H1 (cell line): ENCODE measurements around the gene DGAT2. TPM values are rescaled to one million over a fixed set of nuclear protein-coding genes. Genes with fewer than 3 reads are reported as not detected.

Experiments used
- CTCF ChIA-PET: fragments of 300-600 bp; sonication (Branson Sonifier 250); formaldehyde crosslinking; loops from one replicate; lab custom pipeline; 2021; ENCODE audit not compliant: partially characterized antibody; lab: Charles Lee
- POLR2A ChIA-PET: fragments of 300-600 bp; sonication (Branson Sonifier 250); formaldehyde crosslinking; loops from one replicate; lab custom pipeline; 2021; ENCODE audit warnings: inconsistent platforms; ENCODE audit not compliant: partially characterized antibody; lab: Charles Lee
- DNase-seq, 2 experiments: peaks; one replicate each; pipeline versions ENCODE4 v3.0.0 to v3.0.0-alpha.2; 2010 to 2022; ENCODE audit warnings: low spot score in 2 of 2, low read depth in 1 of 2, mixed read lengths in 1 of 2
- FAIRE-seq: peaks from 2 replicates; lab custom pipeline; 2011; peaks lifted over from hg19 to GRCh38; lab: Jason Lieb, UNC
- H2AFZ ChIP-seq: 2 replicates; pipeline ENCODE4 v1.8.1; 2012; ENCODE audit warnings: low read length, inconsistent platforms
- H2AK5ac ChIP-seq: 2 replicates; pipeline ENCODE4 v1.6.1; 2013; ENCODE audit warnings: low read depth, low read length
- H2BK120ac ChIP-seq: replicated peaks from 2 replicates; pipeline ENCODE3; 2013; ENCODE audit warnings: low read depth, low read length, inconsistent platforms
- H2BK12ac ChIP-seq: 2 replicates; pipeline ENCODE4 v1.6.1; 2013; ENCODE audit warnings: low read depth, low read length
- H2BK15ac ChIP-seq: 2 replicates; pipeline ENCODE4 v1.6.1; 2013; ENCODE audit warnings: low read length
- H2BK20ac ChIP-seq: 2 replicates; pipeline ENCODE4 v1.6.1; 2013; ENCODE audit warnings: low read length
- H2BK5ac ChIP-seq: 2 replicates; pipeline ENCODE4 v1.6.1; 2013; ENCODE audit warnings: low read depth, low read length
- H3K14ac ChIP-seq: 2 replicates; pipeline ENCODE4 v1.6.1; 2013; ENCODE audit warnings: inconsistent platforms; ENCODE audit not compliant: insufficient read length
- H3K18ac ChIP-seq: 2 replicates; pipeline ENCODE4 v1.6.1; 2013; ENCODE audit warnings: low read length; ENCODE audit errors: extremely low read depth
- H3K23ac ChIP-seq: 2 replicates; pipeline ENCODE4 v1.6.1; 2013; ENCODE audit warnings: inconsistent platforms; ENCODE audit not compliant: insufficient read length
- H3K23me2 ChIP-seq: 2 replicates; pipeline ENCODE4 v1.6.1; 2013; ENCODE audit warnings: low read depth, low read length
- H3K27ac ChIP-seq: 2 replicates; pipeline ENCODE4 v1.6.1; 2011; ENCODE audit warnings: low read depth, low read length, inconsistent platforms
- H3K27me3 ChIP-seq, 4 experiments: replicated peaks in 1 of 4; 1 replicate in 1 of 4; 2 replicates in 3 of 4; pipeline versions ENCODE4 v1.6.1 to v1.8.1; 2011 to 2013; ENCODE audit warnings: low read length in 3 of 4, mild to moderate bottlenecking in 3 of 4, inconsistent platforms in 2 of 4, mixed read lengths in 2 of 4, moderate library complexity in 1 of 4; ENCODE audit not compliant: control insufficient read depth in 3 of 4, insufficient read depth in 3 of 4; ENCODE audit errors: extremely low read depth in 1 of 4
- H3K36me3 ChIP-seq, 4 experiments: 2 replicates each; pipeline versions ENCODE4 v1.6.1 to v1.8.1; 2011 to 2013; ENCODE audit warnings: mild to moderate bottlenecking in 4 of 4, low read length in 3 of 4, moderate library complexity in 2 of 4, control low read depth in 1 of 4, inconsistent platforms in 1 of 4; ENCODE audit not compliant: insufficient read depth in 4 of 4, control insufficient read depth in 2 of 4
- H3K4ac ChIP-seq: replicated peaks from 2 replicates; pipeline ENCODE3; 2013; ENCODE audit warnings: low read length, low read depth, mixed read lengths, inconsistent platforms; ENCODE audit not compliant: insufficient read length
- H3K4me1 ChIP-seq, 4 experiments: replicated peaks in 1 of 4; 1 replicate in 1 of 4; 2 replicates in 3 of 4; pipeline versions ENCODE4 v1.6.1 to v1.8.1; 2011 to 2013; ENCODE audit warnings: low read length in 3 of 4, inconsistent platforms in 2 of 4, mixed read lengths in 1 of 4; ENCODE audit not compliant: insufficient read depth in 4 of 4, control insufficient read depth in 3 of 4
- H3K4me2 ChIP-seq, 2 experiments: 2 replicates each; pipeline versions ENCODE4 v1.6.1 to v1.8.1; 2011 to 2013; ENCODE audit warnings: low read depth in 2 of 2, low read length in 2 of 2, control low read depth in 1 of 2, inconsistent platforms in 1 of 2, mild to moderate bottlenecking in 1 of 2; ENCODE audit not compliant: insufficient read depth in 1 of 2
- H3K4me3 ChIP-seq, 4 experiments: fragments of 200-600, 300-600 bp in 1 of 4; sonication (generic), shearing (Covaris generic), sonication (Bioruptor Twin) in 1 of 4; 2 replicates each; pipeline versions ENCODE4 v1.5.1 to v1.8.1; 2011 to 2016; ENCODE audit warnings: low read length in 4 of 4, low read depth in 3 of 4, control low read depth in 2 of 4, inconsistent platforms in 2 of 4, mild to moderate bottlenecking in 2 of 4, mixed read lengths in 1 of 4, moderate library complexity in 1 of 4; ENCODE audit not compliant: insufficient read depth in 2 of 4; ENCODE audit errors: extremely low read depth in 1 of 4
- H3K56ac ChIP-seq: replicated peaks from 2 replicates; pipeline ENCODE3; 2013; ENCODE audit warnings: low read depth, mild to moderate bottlenecking, mixed read lengths, low read length, inconsistent platforms; ENCODE audit not compliant: insufficient read length
- H3K79me1 ChIP-seq: 2 replicates; pipeline ENCODE4 v1.6.1; 2013; ENCODE audit warnings: low read depth, low read length, control low read depth
- H3K79me2 ChIP-seq, 2 experiments: 2 replicates each; pipeline versions ENCODE4 v1.6.1 to v1.8.1; 2012 to 2013; ENCODE audit warnings: low read length in 2 of 2, mild to moderate bottlenecking in 2 of 2, inconsistent platforms in 1 of 2; ENCODE audit not compliant: insufficient read depth in 2 of 2, control insufficient read depth in 1 of 2
- H3K9ac ChIP-seq, 4 experiments: replicated peaks in 1 of 4; 1 replicate in 1 of 4; 2 replicates in 3 of 4; pipeline versions ENCODE4 v1.6.1 to v1.8.1; 2011 to 2013; ENCODE audit warnings: low read depth in 3 of 4, low read length in 3 of 4, control low read depth in 2 of 4, mild to moderate bottlenecking in 2 of 4, moderate library complexity in 2 of 4, inconsistent platforms in 1 of 4; ENCODE audit errors: extremely low read depth in 1 of 4
- H3K9me3 ChIP-seq, 2 experiments: 2 replicates each; pipeline versions ENCODE4 v1.6.1 to v1.8.1; 2012 to 2013; ENCODE audit warnings: mild to moderate bottlenecking in 2 of 2, moderate library complexity in 2 of 2, control low read depth in 1 of 2, inconsistent platforms in 1 of 2, low read depth in 1 of 2, low read length in 1 of 2, mixed read lengths in 1 of 2; ENCODE audit not compliant: insufficient read depth in 2 of 2
- H4K20me1 ChIP-seq, 2 experiments: replicated peaks in 1 of 2; 2 replicates each; pipeline versions ENCODE3 to v1.8.1; 2011 to 2013; ENCODE audit warnings: inconsistent platforms in 2 of 2, low read length in 2 of 2, mild to moderate bottlenecking in 1 of 2; ENCODE audit not compliant: insufficient read depth in 2 of 2, control insufficient read depth in 1 of 2
- H4K5ac ChIP-seq: 2 replicates; pipeline ENCODE4 v1.6.1; 2013; ENCODE audit warnings: low read length, low read depth, mixed read lengths, inconsistent platforms; ENCODE audit not compliant: insufficient read length
- H4K8ac ChIP-seq: 2 replicates; pipeline ENCODE4 v1.8.0; 2013; ENCODE audit warnings: mild to moderate bottlenecking, moderate library complexity, low read length, inconsistent platforms; ENCODE audit not compliant: insufficient read depth; ENCODE audit errors: extremely low read depth
- H4K91ac ChIP-seq: replicated peaks from 2 replicates; pipeline ENCODE3; 2013; ENCODE audit warnings: low read length, mixed read lengths, inconsistent platforms; ENCODE audit not compliant: insufficient read length
- BRCA1 ChIP-seq: IDR thresholded peaks from 2 replicates; pipeline ENCODE4 v1.6.1; 2012; ENCODE audit warnings: low read depth, low read length, improper control_type of control experiment
- EZH2 ChIP-seq: fragments of 200-600 bp; sonication (generic); IDR thresholded peaks from 2 replicates; pipeline ENCODE4 v1.7.1; 2012; ENCODE audit warnings: low read depth, mild to moderate bottlenecking, moderate library complexity, low read length, inconsistent platforms; ENCODE audit not compliant: severe bottlenecking
- KDM4A ChIP-seq: IDR thresholded peaks from one replicate; pipeline ENCODE4 v1.7.1; 2012; ENCODE audit warnings: low read depth, mild to moderate bottlenecking, moderate library complexity, low read length, inconsistent platforms; ENCODE audit not compliant: severe bottlenecking
- POU5F1 ChIP-seq: IDR thresholded peaks from 2 replicates; pipeline ENCODE4 v1.6.1; 2011; ENCODE audit warnings: low read depth, mild to moderate bottlenecking, low read length, moderate library complexity
- SIN3A ChIP-seq, 2 experiments: IDR thresholded peaks in 1 of 2; conservative IDR thresholded peaks in 1 of 2; 2 replicates each; pipeline ENCODE4 v1.6.1; 2011 to 2012; ENCODE audit warnings: low read length in 2 of 2, improper control_type of control experiment in 1 of 2, low read depth in 1 of 2, mild to moderate bottlenecking in 1 of 2
- SIX5 ChIP-seq: IDR thresholded peaks from 2 replicates; pipeline ENCODE4 v1.6.1; 2011; ENCODE audit warnings: mild to moderate bottlenecking, low read depth, low read length
- SRF ChIP-seq: IDR thresholded peaks from 2 replicates; pipeline ENCODE4 v1.6.1; 2011; ENCODE audit warnings: mild to moderate bottlenecking, low read depth, low read length, moderate library complexity
- YY1 ChIP-seq: IDR thresholded peaks from 2 replicates; pipeline ENCODE4 v1.6.1; 2011; ENCODE audit warnings: low read depth, mild to moderate bottlenecking, low read length
- WGBS, 2 experiments: shearing (Covaris generic) in 1 of 2; methylation state at CpG; one replicate each; pipeline versions ENCODE4 v1.1.6 to v1.1.7; 2013 to 2015; ENCODE audit warnings: low lambda C conversion rate in 2 of 2, mixed read lengths in 2 of 2, inconsistent platforms in 1 of 2, low coverage in 1 of 2, missing lambda C conversion rate in 1 of 2; ENCODE audit not compliant: insufficient replicate concordance in 2 of 2, insufficient coverage in 1 of 2, insufficient read length in 1 of 2; ENCODE audit errors: extremely low coverage in 1 of 2, missing lambda C conversion rate in 1 of 2; 5-methylcytosine and 5-hydroxymethylcytosine counted together
- polyA plus RNA-seq, 7 experiments: library from polyadenylated mRNA; depleted of rRNA in 3 of 7; stranded (reverse) in 5 of 7; unstranded in 2 of 7; fragments of >200 nt in 5 of 7; fragments of 200-250 nt in 2 of 7; gene quantifications; 1 replicate in 5 of 7; 2 replicates in 1 of 7; 4 replicates in 1 of 7; pipeline versions ENCODE4 v1.2.1 to v1.2.3, GENCODE V29; 2011 to 2013; ENCODE audit warnings: missing spikeins in 2 of 7, mixed read lengths in 2 of 7
- total RNA-seq: library from RNA; stranded (reverse); fragmentation: NEBNext Ultra II Directional; extraction: Animal tissue kit (Norgen Biotek cat#: 25700); gene quantifications from 2 replicates; pipeline ENCODE4 v1.2.1, GENCODE V29; 2021

DGAT2 gene
- total and polyA plus RNA-seq, 2 of the 8 experiments (the other 6 are each of a cell fraction or from before 2014, with no cell fraction given), result 3.2 to 5.9 TPM

- ChIA-PET CTCF (interaction anchor here (1.4 kb wide), 1 partner anchor 83 kb away, joined by 3 read pairs; no protein-coding TSS in a partner anchor), POLR2A (no interaction called here)
- no peak overlapping the region for H3K56ac ChIP-seq
- no peak overlapping the region for H2BK15ac ChIP-seq
- no peak overlapping the region for H3K18ac ChIP-seq
- no peak overlapping the region for H2BK120ac ChIP-seq
- no peak for DNase-seq
- no peak overlapping the region for H3K4me2 ChIP-seq
- H4K8ac ChIP-seq, result no peak overlapping the region
- H3K14ac ChIP-seq, result no peak overlapping the region
- H2BK5ac ChIP-seq, result no peak overlapping the region
- no peaks in the 10 kb centered on the region for H3K79me1 ChIP-seq
- H3K27ac ChIP-seq, result no peak overlapping the region
- H2BK12ac ChIP-seq, result no peak overlapping the region
- no peak overlapping the region for H2AFZ ChIP-seq
- TF ChIP-seq BRCA1 (no peak), SIN3A (conservative IDR thresholded peaks at IDR 0.05 in 1 of 2, IDR thresholded peaks at IDR 0.05 in 1 of 2; ENCODE audit: low read depth in 1 of 2, low read length in 2 of 2) (no peak), POU5F1 (no peak), EZH2 (no peak), YY1 (no peak), SIX5 (no peak), SRF (no peak), KDM4A (no peak)
- TF ChIP-seq, all 59 proteins: peak for 0
- Histone ChIP-seq H2AK5ac (no peak overlapping the region), H3K79me2 (no peaks in the 10 kb centered on the region), H3K36me3 (no peaks in the 10 kb centered on the region), H3K4me3 (no peak overlapping the region), H4K20me1 (no peaks in the 10 kb centered on the region), H3K4me1 (no peaks in the 10 kb centered on the region), H3K23ac (no peak overlapping the region), H3K23me2 (no peaks in the 10 kb centered on the region), H3K27me3 (no peaks in the 10 kb centered on the region), H3K4ac (no peak overlapping the region), H2BK20ac (no peak overlapping the region), H3K9me3 (no peaks in the 10 kb centered on the region), H3K9ac (no peak overlapping the region), H4K91ac (no peak overlapping the region), H4K5ac (no peak overlapping the region)
- 100% methylated on average over 2 of the region's 2 CpGs; no CpG with 5 or more reads in 1 of the 2 experiments for WGBS, 2 experiments
- FAIRE-seq, result no peak
Observed at GRCh38 chr11:75784085-75784478, 15.5 kb downstream of the DGAT2 start.
